GM12878 (cell line): Measurements from ENCODE around the gene MBNL1. TPM values are rescaled to one million over a fixed set of nuclear protein-coding genes. Genes with fewer than 3 reads are reported as not detected.

Experiments
- CBX5 ChIP-seq: sonication (generic); IDR thresholded peaks from 2 replicates; pipeline ENCODE4 v1.6.1; 2016; ENCODE audit warnings: low read depth, moderate library complexity, mild to moderate bottlenecking, inconsistent platforms
- CREB1 ChIP-seq: IDR thresholded peaks from 2 replicates; pipeline ENCODE4 v1.6.1; 2012; ENCODE audit warnings: low read depth, mild to moderate bottlenecking, inconsistent platforms
- HCFC1 ChIP-seq: fragments of 150-350 bp; IDR thresholded peaks from 2 replicates; pipeline ENCODE4 v1.6.1; 2014; ENCODE audit warnings: low read length
- MEF2B ChIP-seq: fragments of 450-650 bp; IDR thresholded peaks from 2 replicates; pipeline ENCODE4 v1.6.1; 2018; ENCODE audit warnings: mild to moderate bottlenecking, moderate library complexity; ENCODE audit not compliant: partially characterized antibody, poor library complexity, severe bottlenecking
- MTA2 ChIP-seq: fragments of 450-650 bp; IDR thresholded peaks from 2 replicates; pipeline ENCODE4 v1.6.1; 2016; ENCODE audit warnings: low read depth, mild to moderate bottlenecking, moderate library complexity
- RB1 ChIP-seq: fragments of 450-650 bp; formaldehyde crosslinking; IDR thresholded peaks from 2 replicates; pipeline ENCODE4 v1.6.1; 2017; ENCODE audit warnings: mild to moderate bottlenecking, borderline replicate concordance
- SIN3A ChIP-seq: IDR thresholded peaks from 2 replicates; pipeline ENCODE4 v1.6.1; 2012; ENCODE audit warnings: low read depth, low read length, improper control_type of control experiment
- SKIL ChIP-seq: fragments of 450-650 bp; IDR thresholded peaks from 2 replicates; pipeline ENCODE4 v1.6.1; 2017; ENCODE audit warnings: mild to moderate bottlenecking, low read depth, inconsistent platforms; ENCODE audit not compliant: poor library complexity, severe bottlenecking
- SP1 ChIP-seq: IDR thresholded peaks from one replicate; pipeline ENCODE4 v1.6.1; 2011; ENCODE audit warnings: low read depth, low read length
- SUZ12 ChIP-seq: fragments of 200-600 bp; sonication (generic); IDR thresholded peaks from one replicate; pipeline ENCODE4 v1.6.1; 2018; ENCODE audit warnings: antibody characterized with exemption, mild to moderate bottlenecking; ENCODE audit not compliant: unreplicated experiment
- TCF12 ChIP-seq: IDR thresholded peaks from 2 replicates; pipeline ENCODE4 v1.6.1; 2011; ENCODE audit warnings: low read depth, mild to moderate bottlenecking, low read length
- ZBTB33 ChIP-seq: fragments of 450-650 bp; IDR thresholded peaks from 2 replicates; pipeline ENCODE4 v1.6.1; 2017; ENCODE audit warnings: mild to moderate bottlenecking
- ZSCAN29 ChIP-seq: fragments of 450-650 bp; IDR thresholded peaks from 2 replicates; pipeline ENCODE4 v1.6.1; 2017; ENCODE audit warnings: mild to moderate bottlenecking, moderate library complexity
- polyA plus RNA-seq, 11 experiments: library from polyadenylated mRNA; depleted of rRNA in 4 of 11; unstranded in 6 of 11; stranded (reverse) in 5 of 11; fragments of >200 nt; fragmentation: Nextera tagmentation in 4 of 11; fragmentation: Illumina TruSeq in 1 of 11; extraction: Ambion mirVana in 4 of 11; extraction: Trizol in 1 of 11; gene quantifications; 1 replicate in 1 of 11; 2 replicates in 10 of 11; pipeline versions ENCODE4 v1.2.1 to v1.2.3, GENCODE V29; 2011 to 2016; ENCODE audit warnings: inconsistent platforms in 2 of 11, missing spikeins in 2 of 11, low read depth in 1 of 11
- total RNA-seq, 4 experiments: library from RNA; depleted of rRNA in 3 of 4; stranded (reverse); fragments of >200 nt in 3 of 4; fragmentation: Illumina TruSeq in 1 of 4; extraction: Trizol in 1 of 4; gene quantifications; 2 replicates each; pipeline versions ENCODE4 v1.2.1 to v1.2.3, GENCODE V29; 2013 to 2021
- TF ChIP-seq, protein P1 (sequence below): fragments of 450-650 bp; IDR thresholded peaks from 2 replicates; pipeline ENCODE4 v1.6.1; 2016; ENCODE audit warnings: mild to moderate bottlenecking, moderate library complexity, borderline replicate concordance
- TF ChIP-seq, protein P2 (sequence below): fragments of 450-650 bp; IDR thresholded peaks from 2 replicates; pipeline ENCODE4 v1.6.1; 2018; ENCODE audit warnings: mild to moderate bottlenecking, low read depth, moderate library complexity; ENCODE audit not compliant: partially characterized antibody
- TF ChIP-seq, protein P3 (sequence below): fragments of 450-650 bp; IDR thresholded peaks from 2 replicates; pipeline ENCODE4 v1.6.1; 2014; ENCODE audit warnings: mild to moderate bottlenecking
- TF ChIP-seq, protein P4 (sequence below): IDR thresholded peaks from 2 replicates; pipeline ENCODE4 v1.6.1; 2011; ENCODE audit warnings: borderline replicate concordance, low read depth, mild to moderate bottlenecking, moderate library complexity, mixed read lengths, low read length; ENCODE audit not compliant: insufficient read depth; ENCODE audit errors: extremely low read length

MBNL1 gene
- total and polyA plus RNA-seq, 10 of the 15 experiments (the other 5 are each of a cell fraction or from before 2014, with no cell fraction given), result 59.6 to 337 (median 143) TPM

- TF ChIP-seq, protein P1, sequence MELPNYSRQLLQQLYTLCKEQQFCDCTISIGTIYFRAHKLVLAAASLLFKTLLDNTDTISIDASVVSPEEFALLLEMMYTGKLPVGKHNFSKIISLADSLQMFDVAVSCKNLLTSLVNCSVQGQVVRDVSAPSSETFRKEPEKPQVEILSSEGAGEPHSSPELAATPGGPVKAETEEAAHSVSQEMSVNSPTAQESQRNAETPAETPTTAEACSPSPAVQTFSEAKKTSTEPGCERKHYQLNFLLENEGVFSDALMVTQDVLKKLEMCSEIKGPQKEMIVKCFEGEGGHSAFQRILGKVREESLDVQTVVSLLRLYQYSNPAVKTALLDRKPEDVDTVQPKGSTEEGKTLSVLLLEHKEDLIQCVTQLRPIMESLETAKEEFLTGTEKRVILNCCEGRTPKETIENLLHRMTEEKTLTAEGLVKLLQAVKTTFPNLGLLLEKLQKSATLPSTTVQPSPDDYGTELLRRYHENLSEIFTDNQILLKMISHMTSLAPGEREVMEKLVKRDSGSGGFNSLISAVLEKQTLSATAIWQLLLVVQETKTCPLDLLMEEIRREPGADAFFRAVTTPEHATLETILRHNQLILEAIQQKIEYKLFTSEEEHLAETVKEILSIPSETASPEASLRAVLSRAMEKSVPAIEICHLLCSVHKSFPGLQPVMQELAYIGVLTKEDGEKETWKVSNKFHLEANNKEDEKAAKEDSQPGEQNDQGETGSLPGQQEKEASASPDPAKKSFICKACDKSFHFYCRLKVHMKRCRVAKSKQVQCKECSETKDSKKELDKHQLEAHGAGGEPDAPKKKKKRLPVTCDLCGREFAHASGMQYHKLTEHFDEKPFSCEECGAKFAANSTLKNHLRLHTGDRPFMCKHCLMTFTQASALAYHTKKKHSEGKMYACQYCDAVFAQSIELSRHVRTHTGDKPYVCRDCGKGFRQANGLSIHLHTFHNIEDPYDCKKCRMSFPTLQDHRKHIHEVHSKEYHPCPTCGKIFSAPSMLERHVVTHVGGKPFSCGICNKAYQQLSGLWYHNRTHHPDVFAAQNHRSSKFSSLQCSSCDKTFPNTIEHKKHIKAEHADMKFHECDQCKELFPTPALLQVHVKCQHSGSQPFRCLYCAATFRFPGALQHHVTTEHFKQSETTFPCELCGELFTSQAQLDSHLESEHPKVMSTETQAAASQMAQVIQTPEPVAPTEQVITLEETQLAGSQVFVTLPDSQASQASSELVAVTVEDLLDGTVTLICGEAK, result no peak; the same call in 1 of the 2 replicates
- TF ChIP-seq CBX5 (0 out of 2 replicates have a peak, but pooled peaks have one; percentile 76), SUZ12 (no peak), TCF12 (no peak), SP1 (no peak), RB1 (no peak), CREB1 (no peak), MEF2B (peak; percentile 45), MTA2 (peak; percentile 85), HCFC1 (no peak), SKIL (peak; percentile 36), SIN3A (no peak), ZBTB33 (no peak), ZSCAN29 (no peak)
- TF ChIP-seq, protein P2, sequence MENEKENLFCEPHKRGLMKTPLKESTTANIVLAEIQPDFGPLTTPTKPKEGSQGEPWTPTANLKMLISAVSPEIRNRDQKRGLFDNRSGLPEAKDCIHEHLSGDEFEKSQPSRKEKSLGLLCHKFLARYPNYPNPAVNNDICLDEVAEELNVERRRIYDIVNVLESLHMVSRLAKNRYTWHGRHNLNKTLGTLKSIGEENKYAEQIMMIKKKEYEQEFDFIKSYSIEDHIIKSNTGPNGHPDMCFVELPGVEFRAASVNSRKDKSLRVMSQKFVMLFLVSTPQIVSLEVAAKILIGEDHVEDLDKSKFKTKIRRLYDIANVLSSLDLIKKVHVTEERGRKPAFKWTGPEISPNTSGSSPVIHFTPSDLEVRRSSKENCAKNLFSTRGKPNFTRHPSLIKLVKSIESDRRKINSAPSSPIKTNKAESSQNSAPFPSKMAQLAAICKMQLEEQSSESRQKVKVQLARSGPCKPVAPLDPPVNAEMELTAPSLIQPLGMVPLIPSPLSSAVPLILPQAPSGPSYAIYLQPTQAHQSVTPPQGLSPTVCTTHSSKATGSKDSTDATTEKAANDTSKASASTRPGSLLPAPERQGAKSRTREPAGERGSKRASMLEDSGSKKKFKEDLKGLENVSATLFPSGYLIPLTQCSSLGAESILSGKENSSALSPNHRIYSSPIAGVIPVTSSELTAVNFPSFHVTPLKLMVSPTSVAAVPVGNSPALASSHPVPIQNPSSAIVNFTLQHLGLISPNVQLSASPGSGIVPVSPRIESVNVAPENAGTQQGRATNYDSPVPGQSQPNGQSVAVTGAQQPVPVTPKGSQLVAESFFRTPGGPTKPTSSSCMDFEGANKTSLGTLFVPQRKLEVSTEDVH, result no peak
- TF ChIP-seq, protein P3, sequence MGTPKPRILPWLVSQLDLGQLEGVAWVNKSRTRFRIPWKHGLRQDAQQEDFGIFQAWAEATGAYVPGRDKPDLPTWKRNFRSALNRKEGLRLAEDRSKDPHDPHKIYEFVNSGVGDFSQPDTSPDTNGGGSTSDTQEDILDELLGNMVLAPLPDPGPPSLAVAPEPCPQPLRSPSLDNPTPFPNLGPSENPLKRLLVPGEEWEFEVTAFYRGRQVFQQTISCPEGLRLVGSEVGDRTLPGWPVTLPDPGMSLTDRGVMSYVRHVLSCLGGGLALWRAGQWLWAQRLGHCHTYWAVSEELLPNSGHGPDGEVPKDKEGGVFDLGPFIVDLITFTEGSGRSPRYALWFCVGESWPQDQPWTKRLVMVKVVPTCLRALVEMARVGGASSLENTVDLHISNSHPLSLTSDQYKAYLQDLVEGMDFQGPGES, result no peak
- TF ChIP-seq, protein P4, sequence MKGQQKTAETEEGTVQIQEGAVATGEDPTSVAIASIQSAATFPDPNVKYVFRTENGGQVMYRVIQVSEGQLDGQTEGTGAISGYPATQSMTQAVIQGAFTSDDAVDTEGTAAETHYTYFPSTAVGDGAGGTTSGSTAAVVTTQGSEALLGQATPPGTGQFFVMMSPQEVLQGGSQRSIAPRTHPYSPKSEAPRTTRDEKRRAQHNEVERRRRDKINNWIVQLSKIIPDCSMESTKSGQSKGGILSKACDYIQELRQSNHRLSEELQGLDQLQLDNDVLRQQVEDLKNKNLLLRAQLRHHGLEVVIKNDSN, result no peak
Measured at GRCh38 chr3:152257563-152258035, 11.1 kb upstream of the MBNL1 start (continued).
